PC-9 (cell line): Measurements from ENCODE around the gene NFIX. TPM values are rescaled to one million over a fixed set of nuclear protein-coding genes. Genes with fewer than 3 reads are reported as not detected.

ENCODE experiments used
- BruUV-seq: library from RNA; stranded (reverse); fragments of 400-500 nt; replicated peaks from 2 replicates; lab custom pipeline; 2021; lab: Mats Ljungman, UMichigan
- CTCF ChIA-PET: fragments of 300-600 bp; sonication (Branson Sonifier 250); formaldehyde crosslinking; loops from one replicate; lab custom pipeline; 2022; ENCODE audit warnings: antibody characterized with exemption; lab: Charles Lee
- POLR2A ChIA-PET: fragments of 300-600 bp; sonication (Branson Sonifier 250); formaldehyde crosslinking; loops from one replicate; lab custom pipeline; 2022; ENCODE audit warnings: antibody characterized with exemption; ENCODE audit not compliant: unreplicated experiment; lab: Charles Lee
- DNase-seq, 2 experiments: peaks; one replicate each; pipeline versions ENCODE4 v3.0.0 to v3.0.0-alpha.2; 2015 to 2022; ENCODE audit warnings: mixed read lengths in 1 of 2
- H2AFZ ChIP-seq: fragments of 200-600 bp; sonication (generic); 2 replicates; pipeline ENCODE4 v1.8.1; 2017; ENCODE audit warnings: antibody characterized with exemption
- H3F3A ChIP-seq: fragments of 200-600 bp; sonication (generic); 2 replicates; pipeline ENCODE4 v1.8.1; 2017; ENCODE audit warnings: antibody characterized with exemption, mild to moderate bottlenecking, low read depth; ENCODE audit not compliant: insufficient read depth
- H3K27ac ChIP-seq: fragments of 200-600 bp; sonication (generic); 2 replicates; pipeline ENCODE4 v1.6.1; 2016; ENCODE audit warnings: mixed run types
- H3K27me3 ChIP-seq: fragments of 200-600 bp; sonication (generic); 2 replicates; pipeline ENCODE4 v1.6.1; 2016; ENCODE audit warnings: low read depth, mixed run types; ENCODE audit not compliant: insufficient read depth
- H3K36me3 ChIP-seq: fragments of 200-600 bp; sonication (generic); 2 replicates; pipeline ENCODE4 v1.6.1; 2016; ENCODE audit warnings: low read depth, mixed run types
- H3K4me1 ChIP-seq: fragments of 200-600 bp; sonication (generic); replicated peaks from 2 replicates; pipeline ENCODE4 v1.6.1; 2016; ENCODE audit warnings: mixed run types; ENCODE audit not compliant: insufficient read depth
- H3K4me2 ChIP-seq: fragments of 200-600 bp; sonication (generic); 2 replicates; pipeline ENCODE4 v1.6.1; 2017; ENCODE audit warnings: mixed run types
- H3K4me3 ChIP-seq: fragments of 200-600 bp; sonication (generic); 2 replicates; pipeline ENCODE4 v1.6.1; 2016; ENCODE audit warnings: mixed run types
- H3K79me2 ChIP-seq: fragments of 200-600 bp; sonication (generic); 2 replicates; pipeline ENCODE4 v1.6.1; 2017; ENCODE audit warnings: low read depth, mixed run types
- H3K9me2 ChIP-seq: fragments of 200-600 bp; sonication (generic); 2 replicates; pipeline ENCODE4 v1.8.1; 2017; ENCODE audit warnings: mild to moderate bottlenecking; ENCODE audit not compliant: insufficient read depth
- H3K9me3 ChIP-seq: fragments of 200-600 bp; sonication (generic); 2 replicates; pipeline ENCODE4 v1.8.1; 2016; ENCODE audit warnings: low read depth; ENCODE audit not compliant: insufficient read depth
- H4K20me1 ChIP-seq: fragments of 200-600 bp; sonication (generic); 2 replicates; pipeline ENCODE4 v1.8.1; 2017; ENCODE audit not compliant: insufficient read depth
- CTCF ChIP-seq: fragments of 200-600 bp; sonication (generic); conservative IDR thresholded peaks from 2 replicates; pipeline ENCODE4 v1.6.1; 2017; ENCODE audit warnings: mixed run types, antibody characterized with exemption, mild to moderate bottlenecking, moderate library complexity
- EZH2 ChIP-seq: fragments of 200-600 bp; sonication (generic); IDR thresholded peaks from 2 replicates; pipeline ENCODE4 v1.8.0; 2017; ENCODE audit warnings: antibody characterized with exemption, low read depth
- intact Hi-C: fragments of 100-400 bp; cut with micrococcal nuclease; formaldehyde crosslinking; loops from one replicate; pipeline ENCODE4 v1.10.0; 2022; ENCODE audit not compliant: unreplicated experiment
- total RNA-seq: library from RNA; stranded (reverse); gene quantifications from 2 replicates; pipeline ENCODE4 v1.2.3, GENCODE V29; 2021

NFIX gene
- total RNA-seq, 1 experiment from 2014 or later: 24.2 TPM

- Histone ChIP-seq H3K9me3 (no peaks in the 10 kb centered on the region), H3K36me3 (no peaks in the 10 kb centered on the region), H3K79me2 (no peaks in the 10 kb centered on the region), H3K4me1 (peaks cover 15% of the 10 kb centered on the region), H2AFZ (no peak overlapping the region), H3K4me3 (no peak overlapping the region), H3F3A (peaks cover 22% of the 10 kb centered on the region; the same call in 1 of the 2 replicates), H3K27ac (no peak overlapping the region), H3K4me2 (no peak overlapping the region), H3K9me2 (no peaks in the 10 kb centered on the region), H4K20me1 (no peaks in the 10 kb centered on the region), H3K27me3 (peaks cover 19% of the 10 kb centered on the region)
- CTCF ChIA-PET: interaction anchor here (0.7 kb wide), 1 partner anchor 74 kb away, joined by 5 read pairs; no protein-coding TSS in a partner anchor
- DNase-seq: no peak
- POLR2A ChIA-PET: no interaction called here
- BruUV-seq: no TSS peak
- intact Hi-C loops: loop anchor here (1.0 kb wide), 1 partner anchor 79 kb away; no protein-coding TSS in a partner anchor
- no peak for TF ChIP-seq CTCF
- no peak for TF ChIP-seq EZH2
These were observed 12.6 kb upstream of the NFIX start for GRCh38 chr19:12982648-12983047.

GRCh38 chr19:12983091-12983490, 12.2 kb upstream of the NFIX start:
- no peak overlapping the region; the same call in 1 of the 2 replicates for H3K4me3 ChIP-seq
- no peak overlapping the region for H2AFZ ChIP-seq
- H3K27me3 ChIP-seq: peaks cover 19% of the 10 kb centered on the region
- no peak for DNase-seq
- no peaks in the 10 kb centered on the region for H3K36me3 ChIP-seq
- no peaks in the 10 kb centered on the region for H3K79me2 ChIP-seq
- no peak for TF ChIP-seq CTCF
- TF ChIP-seq EZH2: no peak
- no peaks in the 10 kb centered on the region for H3K9me3 ChIP-seq
- BruUV-seq: no TSS peak
- POLR2A ChIA-PET: no interaction called here
- H3K4me2 ChIP-seq: peak overlapping the region; percentile 40
- peaks cover 22% of the 10 kb centered on the region; the same call in 1 of the 2 replicates for H3F3A ChIP-seq
- H4K20me1 ChIP-seq: no peaks in the 10 kb centered on the region
- H3K9me2 ChIP-seq: no peaks in the 10 kb centered on the region
- intact Hi-C loops: loop anchor here (1.0 kb wide), 1 partner anchor 78 kb away; no protein-coding TSS in a partner anchor
- H3K27ac ChIP-seq: no peak overlapping the region
- CTCF ChIA-PET: interaction anchor here (0.7 to 1.0 kb wide), 3 partner anchors 72 to 78 kb away, joined by 3 to 5 read pairs (median 5); no protein-coding TSS in a partner anchor
- H3K4me1 ChIP-seq: peaks cover 15% of the 10 kb centered on the region

GRCh38 chr19:12983542-12984142, 11.6 kb upstream of the NFIX start:
- POLR2A ChIA-PET: no interaction called here

More at GRCh38 chr19:12983542-12984142, 11.6 kb upstream of the NFIX start:
- Histone ChIP-seq H3K79me2 (no peaks in the 10 kb centered on the region), H4K20me1 (no peaks in the 10 kb centered on the region), H3F3A (peaks cover 22% of the 10 kb centered on the region; the same call in 1 of the 2 replicates), H3K4me1 (peaks cover 15% of the 10 kb centered on the region), H3K9me2 (no peaks in the 10 kb centered on the region), H3K27ac (no peak overlapping the region), H3K4me2 (peak overlapping the region; percentile 40), H3K9me3 (no peaks in the 10 kb centered on the region), H2AFZ (no peak overlapping the region), H3K36me3 (no peaks in the 10 kb centered on the region), H3K27me3 (peaks cover 19% of the 10 kb centered on the region), H3K4me3 (no peak overlapping the region; the same call in 1 of the 2 replicates)
- CTCF ChIA-PET: interaction anchor here (0.7 to 1.0 kb wide), 3 partner anchors 72 to 77 kb away, joined by 3 to 5 read pairs (median 5); no protein-coding TSS in a partner anchor
- BruUV-seq: no TSS peak
- intact Hi-C loops: loop anchor here (1.0 to 2.0 kb wide), 2 partner anchors 78 to 111 kb away; no protein-coding TSS in a partner anchor
- peak; percentile 97 for TF ChIP-seq CTCF
- TF ChIP-seq EZH2: no peak
- peak in 1 of 2 experiments; percentile 78 for DNase-seq
